GM19328 (cell line): ENCODE results near the gene TARS3.
"Not testable (repeated sequence)": the region's sequence is repeated elsewhere in the genome, so short reads cannot be mapped to it uniquely, and the experiment has no call there.

Source experiments
- ATAC-seq: cut with Tn5 transposase; IDR thresholded peaks from one replicate; pipeline ENCODE4 v1.9.1; 2021; ENCODE audit warnings: mild to moderate bottlenecking, moderate library complexity; ENCODE audit not compliant: unreplicated experiment

TARS3 gene

GRCh38 chr15:101723874-101724674 lies at the start of gene TARS3:
TARS3 (minus strand) TSS chr15:101724473; CDS start chr15:101724387, 86 bp downstream.
- peak; percentile 83 for ATAC-seq

DNA sequence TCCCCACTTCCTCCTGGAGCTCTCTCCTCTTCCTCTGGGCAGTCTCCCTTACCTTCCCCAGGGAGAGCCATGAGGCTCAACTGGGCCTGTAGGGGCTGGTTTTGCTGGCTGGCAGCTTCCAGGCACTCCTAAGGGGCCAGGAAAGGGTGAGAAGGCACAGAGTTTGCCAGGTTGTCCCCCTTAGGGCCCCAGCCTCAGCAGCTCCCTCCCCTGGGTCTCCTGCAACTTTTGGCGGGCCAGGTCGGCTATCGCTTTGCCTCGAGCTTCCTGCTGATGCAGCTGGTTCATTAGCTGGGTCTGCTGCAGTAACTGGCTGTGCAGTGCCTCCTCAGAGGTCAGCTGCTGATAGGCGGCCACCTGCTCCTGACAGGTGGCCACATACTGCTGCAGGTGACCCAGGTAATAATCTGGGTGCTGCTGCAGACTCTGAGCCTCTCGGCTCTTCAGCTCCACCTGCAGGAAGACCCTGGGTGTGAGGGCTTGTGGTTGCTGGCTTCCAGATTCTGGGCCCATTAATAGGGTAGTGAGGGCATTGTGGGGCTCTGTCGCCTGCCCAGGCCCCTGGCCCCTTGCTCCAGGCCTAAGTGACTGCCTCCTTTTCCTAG lies 49.3 kb upstream of the TARS3 start:
- no peak for ATAC-seq

GRCh38 chr15:101772921-101773320 lies 48.6 kb upstream of the TARS3 start:
- ATAC-seq = no peak

DNA sequence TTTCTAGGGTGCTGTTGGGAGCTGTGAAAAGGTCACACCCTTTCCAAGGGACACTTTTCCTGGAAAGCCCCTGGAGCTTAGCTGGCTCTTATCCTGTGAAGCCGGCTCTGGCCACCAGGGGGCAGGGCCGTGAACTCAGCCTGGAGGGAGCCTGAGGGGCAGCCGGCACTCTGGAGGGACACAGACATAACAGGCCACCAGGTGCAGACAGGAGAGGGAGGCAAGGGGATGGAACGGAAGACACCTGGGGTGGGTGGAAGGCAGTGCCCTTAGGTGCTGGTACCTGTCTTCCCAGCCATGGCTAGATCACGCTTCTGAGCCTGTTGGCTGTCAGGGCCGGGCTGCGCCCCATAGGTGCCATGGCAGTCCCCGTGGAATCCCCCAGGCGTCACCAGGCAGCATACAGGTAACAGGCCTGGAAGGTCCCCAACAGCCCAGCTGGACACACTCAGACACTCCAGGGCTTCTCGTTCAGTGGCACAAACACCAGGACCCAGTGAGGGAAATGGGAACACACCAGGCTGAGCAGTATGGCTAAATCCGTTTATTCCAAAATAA lies 42.9 kb upstream of the TARS3 start:
- ATAC-seq = not testable (repeated sequence)

DNA sequence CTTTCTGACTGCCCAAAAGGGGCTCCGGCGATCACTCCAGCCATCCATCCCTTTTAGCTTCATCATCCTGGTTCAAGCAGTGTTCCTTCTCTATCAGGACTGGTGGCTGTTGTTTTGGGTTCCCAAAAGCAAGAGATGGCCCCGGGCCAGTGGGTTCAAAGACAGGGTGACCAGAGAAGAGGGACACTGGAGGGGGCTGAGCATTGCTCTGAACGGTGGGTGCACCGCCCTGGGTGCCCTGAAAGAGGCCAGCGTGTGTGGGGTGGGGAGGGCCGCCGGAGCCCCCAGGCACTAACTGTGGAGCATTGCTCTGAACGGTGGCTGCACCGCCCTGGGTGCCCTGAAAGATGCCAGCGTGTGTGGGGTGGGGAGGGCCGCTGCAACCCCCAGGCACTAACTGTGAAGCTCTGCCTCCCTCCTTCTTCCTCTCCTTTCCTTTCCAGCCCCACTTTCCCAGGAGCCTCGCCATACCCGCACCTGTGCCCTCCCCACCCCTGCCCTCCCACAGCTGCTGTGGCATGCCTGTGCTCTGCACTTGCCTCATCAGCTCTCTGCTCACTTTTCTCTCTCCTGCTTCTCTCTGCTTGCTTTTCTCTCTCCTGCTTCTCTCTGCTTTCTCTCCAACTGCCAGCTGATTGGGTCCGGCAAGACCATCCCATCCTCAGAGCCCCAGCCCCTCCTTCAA lies 41.6 kb upstream of the TARS3 start:
- ATAC-seq = no peak

DNA sequence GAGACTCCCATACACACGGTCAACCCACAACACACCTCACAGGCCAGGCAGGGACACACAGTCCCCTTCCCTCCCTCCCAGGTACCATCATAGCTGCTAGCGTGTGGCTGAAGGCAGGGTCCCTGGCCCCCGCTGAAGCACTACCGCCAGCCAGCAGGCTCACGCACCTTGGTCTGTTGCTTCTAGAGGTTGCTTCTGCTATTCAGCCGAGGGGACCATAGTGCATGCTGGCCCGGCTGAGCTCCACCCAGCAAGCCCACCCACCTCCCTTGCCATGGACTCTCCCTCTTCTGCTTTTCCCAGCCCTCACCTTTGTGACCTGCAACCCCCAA lies 41.0 kb upstream of the TARS3 start:
- ATAC-seq = not testable (repeated sequence)

DNA sequence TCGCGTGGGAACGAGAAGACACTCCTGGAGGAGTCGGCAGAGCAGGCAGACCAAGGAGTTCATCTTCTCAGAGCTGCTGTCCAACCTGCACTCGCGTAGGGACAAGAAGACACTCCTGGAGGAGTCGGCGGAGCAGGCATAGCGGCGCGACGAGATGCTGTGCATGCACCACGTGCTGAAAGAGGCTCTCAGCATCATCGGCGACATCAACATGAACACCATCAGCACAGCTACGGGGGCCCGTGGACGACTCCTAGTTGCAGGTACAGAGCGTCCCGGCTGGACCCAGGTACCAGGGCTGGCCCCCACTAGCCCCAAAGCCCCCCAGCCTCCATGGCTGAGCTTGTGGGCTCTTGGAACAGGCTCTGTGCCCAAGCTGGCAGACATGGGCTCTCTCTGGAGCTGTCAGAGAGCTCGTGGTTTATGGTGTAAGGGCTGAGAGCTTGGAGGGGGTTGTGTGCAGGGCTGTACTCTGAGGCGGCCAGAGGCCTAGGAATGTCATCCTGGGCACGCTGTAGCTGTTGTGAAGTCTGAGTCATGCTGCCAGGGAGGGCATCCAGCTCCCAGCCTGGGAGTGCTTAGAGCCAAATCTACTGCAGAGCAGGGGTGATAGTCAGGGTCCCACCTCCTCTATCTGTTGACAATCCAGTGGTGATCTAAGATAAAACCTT lies 40.5 kb upstream of the TARS3 start:
- not testable (repeated sequence) for ATAC-seq

DNA sequence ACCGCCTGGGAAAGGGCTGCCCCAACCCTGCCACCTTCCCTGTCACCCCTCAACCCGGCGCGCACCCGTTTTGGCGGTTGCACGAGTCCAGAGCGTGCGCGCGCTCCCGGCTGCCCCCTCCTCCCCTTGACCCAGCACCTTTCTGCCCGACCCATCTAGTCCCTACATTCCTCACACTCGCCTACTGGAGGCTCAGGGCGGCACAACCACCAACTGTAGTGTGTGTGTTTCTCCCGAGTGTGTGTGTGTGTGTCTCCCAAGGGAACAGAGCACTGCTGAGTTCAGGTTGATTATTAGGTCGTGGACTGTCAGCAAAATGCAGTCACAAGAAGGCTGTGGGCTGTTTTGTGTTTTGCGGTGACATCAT lies 22.4 kb upstream of the TARS3 start:
- not testable (repeated sequence) for ATAC-seq

DNA sequence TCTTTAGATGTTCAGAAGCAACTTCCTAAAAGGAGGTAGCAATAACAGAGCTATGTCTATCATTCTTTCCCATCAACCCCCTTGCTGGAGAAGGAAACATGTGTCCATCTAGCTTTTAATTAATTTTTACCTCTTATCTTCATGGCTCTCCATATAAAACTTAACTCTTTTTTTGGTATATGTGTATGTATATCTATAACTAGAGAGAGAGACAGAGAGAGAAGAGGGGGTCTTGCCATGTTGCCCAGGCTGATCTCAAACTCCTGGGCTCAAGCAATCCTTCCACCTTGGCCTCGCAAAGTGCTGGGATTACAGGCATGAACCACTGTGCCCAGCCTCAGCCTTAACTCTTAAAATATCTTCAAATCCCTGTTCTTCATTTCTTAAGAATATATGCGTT lies 10.6 kb upstream of the TARS3 start:
- not testable (repeated sequence) for ATAC-seq

GRCh38 chr15:101733545-101733944 lies 9.3 kb upstream of the TARS3 start:
- no peak for ATAC-seq

GRCh38 chr15:101732772-101733171 lies 8.5 kb upstream of the TARS3 start:
- ATAC-seq = no peak

GRCh38 chr15:101731746-101732145 lies 7.5 kb upstream of the TARS3 start:
- no peak for ATAC-seq

DNA sequence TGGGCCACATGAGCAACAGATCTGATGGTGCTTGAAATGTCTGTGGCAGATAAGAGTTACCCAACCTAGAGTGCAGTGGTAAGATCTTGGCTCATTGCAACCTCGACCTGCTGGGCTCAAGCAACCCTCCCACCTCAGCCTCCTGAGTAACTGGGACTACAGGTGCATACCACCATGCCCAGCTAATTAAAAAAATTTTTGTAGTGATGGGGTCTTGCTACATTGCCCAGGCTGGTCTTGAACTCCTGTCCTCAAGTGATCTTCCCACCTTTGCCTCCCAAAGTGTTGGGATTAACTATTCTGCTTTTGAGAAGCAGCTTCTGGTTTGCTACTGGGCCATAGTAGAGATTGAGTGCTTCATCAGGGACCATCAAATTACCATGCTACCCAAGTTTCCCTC lies 2.9 kb upstream of the TARS3 start:
- ATAC-seq = no peak

DNA sequence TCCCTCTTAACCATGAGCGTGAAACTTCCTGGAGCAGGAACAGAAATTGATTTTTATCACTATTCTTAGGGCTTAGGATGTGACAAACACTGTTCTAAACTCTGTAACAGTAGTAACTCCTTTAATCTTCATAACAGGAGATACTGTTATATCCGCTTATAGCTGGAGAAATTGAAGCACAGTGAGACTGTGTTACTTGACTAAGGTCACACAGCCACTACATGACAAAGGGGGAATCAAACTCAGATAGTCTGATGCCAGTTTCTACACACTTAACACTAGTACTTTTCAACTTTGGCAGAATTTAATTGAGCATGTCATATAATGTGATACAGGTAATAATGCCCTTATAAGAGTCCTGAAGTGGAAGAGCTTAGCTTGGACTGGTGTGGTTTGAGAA lies 800 bp upstream of the TARS3 start:
- no peak for ATAC-seq

DNA sequence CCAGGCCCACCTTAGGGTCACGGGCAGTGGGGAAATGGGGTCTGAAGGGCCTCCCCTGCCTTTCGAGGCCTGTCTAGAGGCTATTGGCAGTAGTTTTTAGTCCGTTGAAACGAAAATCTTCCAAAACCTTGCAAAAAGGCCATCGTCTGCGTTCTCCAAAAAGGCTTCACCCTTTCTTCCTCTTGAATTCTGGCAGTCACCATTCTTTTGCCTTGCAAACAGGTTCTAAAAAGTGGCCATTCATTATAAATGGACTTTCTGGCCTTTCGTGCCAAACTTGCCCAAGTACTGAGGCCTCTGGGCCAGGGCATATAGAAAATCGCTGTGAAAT lies 367 bp upstream of the TARS3 start:
- ATAC-seq = no peak

- ATAC-seq = peak; percentile 40
Measured at GRCh38 chr15:101723171-101723873, 951 bp downstream of the TARS3 start.

DNA sequence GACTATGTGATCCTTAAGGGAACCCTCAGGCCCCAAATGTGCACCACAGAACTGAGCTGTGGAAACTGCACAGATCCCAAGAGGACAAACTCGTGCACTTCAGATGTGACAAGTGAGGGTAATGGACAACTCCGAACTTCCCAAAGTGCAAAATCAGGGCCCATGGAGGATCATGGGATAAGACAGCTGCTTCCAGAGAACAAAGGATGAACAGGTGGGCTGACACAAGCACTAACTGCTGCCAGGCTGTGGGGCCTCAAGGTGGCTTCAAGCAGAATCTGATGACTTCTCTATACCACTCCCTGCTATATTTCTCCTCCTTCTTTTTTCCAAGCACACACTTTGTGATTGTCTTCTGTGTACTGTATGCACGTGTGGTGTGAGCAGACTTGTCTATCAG lies 5.4 kb downstream of the TARS3 start:
- ATAC-seq = no peak

DNA sequence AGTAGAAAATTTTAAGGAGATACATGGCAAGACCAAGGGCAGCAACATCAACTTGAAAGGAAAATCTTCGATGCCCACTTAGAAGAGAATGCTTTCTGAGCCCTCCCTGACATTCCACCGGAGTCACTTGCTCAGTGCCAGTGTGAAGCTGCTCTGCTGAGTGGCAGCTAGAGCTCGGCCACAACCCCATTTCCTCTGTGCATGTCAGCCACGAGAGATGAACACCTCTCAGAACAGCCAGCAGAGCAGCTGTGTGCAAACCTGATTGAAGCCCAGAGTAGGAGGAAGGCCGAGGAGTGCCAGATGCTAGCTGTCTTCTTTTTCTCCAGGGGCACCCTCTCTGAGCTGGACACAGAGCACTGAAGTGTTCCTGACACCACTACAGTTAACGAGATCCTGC lies 12.2 kb downstream of the TARS3 start:
- no peak for ATAC-seq

GRCh38 chr15:101710806-101711205 lies 13.5 kb downstream of the TARS3 start:
- ATAC-seq = no peak

DNA sequence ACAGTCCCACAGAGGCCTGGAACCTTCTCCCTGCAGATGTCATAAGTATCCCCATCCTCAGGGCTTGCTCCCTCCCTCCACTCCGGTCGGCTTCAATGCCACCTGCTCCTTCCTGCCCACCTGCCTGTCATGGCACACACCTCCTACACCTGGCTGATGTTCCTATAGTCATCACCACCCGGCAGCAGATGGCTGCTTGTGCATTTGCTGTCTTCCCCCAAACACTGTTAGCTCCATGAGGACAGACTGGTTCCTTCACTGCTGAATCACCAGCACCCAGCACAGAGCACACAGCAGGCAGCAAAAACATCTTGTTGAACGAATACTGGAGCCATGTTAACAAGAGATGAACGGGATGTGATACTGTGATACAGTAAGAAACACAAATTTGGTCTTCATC lies 14.8 kb downstream of the TARS3 start:
- no peak for ATAC-seq

- ATAC-seq = no peak
Measured at GRCh38 chr15:101707983-101708382, 16.3 kb downstream of the TARS3 start.
